Measurements from ENCODE around the gene TAAR6. TPM values are rescaled to one million over a fixed set of nuclear protein-coding genes. Genes with fewer than 3 reads are reported as not detected.

TAAR6 gene
- total and polyA plus RNA-seq, 2 donors (not counting 3 experiments of a cell fraction or from before 2014, with no cell fraction given) = not detected

DNA sequence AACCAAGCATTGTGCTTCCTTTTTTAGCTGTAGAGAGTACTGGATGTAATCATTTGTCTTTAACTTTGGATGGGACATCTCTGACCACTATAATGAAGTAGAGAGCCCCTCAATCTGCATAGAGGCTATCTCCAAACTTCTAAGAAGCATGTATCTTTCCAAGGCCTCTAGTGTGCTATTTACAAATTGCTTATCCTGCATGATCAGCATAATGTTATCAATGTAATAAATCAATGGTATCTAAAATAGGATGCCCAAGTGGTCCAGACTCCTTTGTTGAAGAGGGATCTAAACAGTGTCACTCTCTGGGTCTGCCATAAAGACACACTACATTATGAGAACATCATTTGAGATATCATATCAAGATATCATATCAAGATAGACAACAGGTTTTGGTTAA is 25.3 kb upstream of the TAAR6 start:
- no peak for DNase-seq (ENCODE audit: low read depth, low spot score)
- Histone ChIP-seq H3K4me3 (replicated peaks in 1 of 3; ENCODE audit: insufficient read depth in 1 of 3, low read depth in 1 of 3, low read length in 3 of 3) (no peak overlapping the region), H4K20me1 (replicated peaks; ENCODE audit: control insufficient read depth, extremely low read depth, insufficient read depth, low read length) (no peaks in the 10 kb centered on the region), H3K4me1 (ENCODE audit: control insufficient read depth, extremely low read depth, insufficient read depth, low read length) (no peaks in the 10 kb centered on the region), H3K27me3 (ENCODE audit: control insufficient read depth in 2 of 2, insufficient read depth in 2 of 2, low read length in 2 of 2) (peaks cover 4 to 17% of the 10 kb centered on the region in 2 experiments), H3K79me2 (ENCODE audit: control insufficient read depth, insufficient read depth, low read length) (no peaks in the 10 kb centered on the region), H3K4me2 (ENCODE audit: insufficient read depth, low read length) (no peak overlapping the region), H3K27ac (ENCODE audit: insufficient read depth, low read depth, low read length) (no peak overlapping the region), H3K9me1 (replicated peaks; ENCODE audit: control insufficient read depth, extremely low read depth, insufficient read depth, low read length) (no peaks in the 10 kb centered on the region), H3K36me3 (ENCODE audit: control insufficient read depth in 2 of 2, extremely low read depth in 1 of 2, insufficient read depth in 2 of 2, low read length in 2 of 2) (no peaks in the 10 kb centered on the region), H3K9me3 (replicated peaks; ENCODE audit: control insufficient read depth, insufficient read depth, low read length) (no peaks in the 10 kb centered on the region), H2AFZ (ENCODE audit: low read depth, low read length) (no peak overlapping the region), H3K9ac (replicated peaks; ENCODE audit: extremely low read depth, insufficient read depth, low read length) (no peak overlapping the region)
- intact Hi-C loops (cut with micrococcal nuclease) = no loop called here
- TF ChIP-seq GATA2 (IDR thresholded peaks at IDR 0.05; ENCODE audit: insufficient read depth, insufficient read length, low read depth, low read length) = no peak
- TF ChIP-seq MAX (IDR thresholded peaks at IDR 0.05; ENCODE audit: insufficient read depth, insufficient read length) = no peak
- TF ChIP-seq POLR2AphosphoS5 (IDR thresholded peaks at IDR 0.05; ENCODE audit: insufficient read depth, low read depth, low read length) = no peak
- TF ChIP-seq EZH2 (IDR thresholded peaks at IDR 0.05; ENCODE audit: borderline replicate concordance, low read depth, low read length, severe bottlenecking) = no peak
- no peak for TF ChIP-seq MYC (IDR thresholded peaks at IDR 0.05; ENCODE audit: low read depth, low read length)
- no peak for TF ChIP-seq CTCF (IDR thresholded peaks at IDR 0.05; ENCODE audit: extremely low read depth in 1 of 2, insufficient read depth in 1 of 2, low read depth in 1 of 2, low read length in 2 of 2)
- no peak for TF ChIP-seq JUN (IDR thresholded peaks at IDR 0.05; ENCODE audit: borderline replicate concordance, insufficient read depth, insufficient read length, low read depth)
- TF ChIP-seq FOS (IDR thresholded peaks at IDR 0.05; ENCODE audit: borderline replicate concordance, insufficient read depth, low read length) = no peak
- no peak for TF ChIP-seq POLR2A (IDR thresholded peaks at IDR 0.05; ENCODE audit: low read depth, low read length)
- ChIA-PET POLR2A (no interaction called here), CTCF (no interaction called here)
- dilution Hi-C loops (cut with MboI; ENCODE audit: extremely low pct_ligation_motif_present, low sequenced_read_pairs) = no loop called here
- no TSS peak for BruUV-seq (replicated peaks)
- FAIRE-seq = no peak
